ENCODE results near the gene ENTPD1.

The ENTPD1 gene

GRCh38 chr10:95791425-95791979, 35.5 kb downstream of the ENTPD1 start:
- TF ChIP-seq CTCF (conservative IDR thresholded peaks at IDR 0.05; ENCODE audit: low read depth, low read length), result no peak
- DNase-seq (ENCODE audit: low read depth), result no peak
- no peak overlapping the region for H3K4me3 ChIP-seq (ENCODE audit: low read length)

- no peak for DNase-seq (ENCODE audit: low read depth)
- H3K4me3 ChIP-seq (ENCODE audit: low read length), result no peak overlapping the region
- TF ChIP-seq CTCF (conservative IDR thresholded peaks at IDR 0.05; ENCODE audit: low read depth, low read length), result no peak
These were observed 36.3 kb downstream of the ENTPD1 start for GRCh38 chr10:95792211-95792780.

- TF ChIP-seq CTCF (conservative IDR thresholded peaks at IDR 0.05; ENCODE audit: low read depth, low read length), result no peak
- H3K4me3 ChIP-seq (ENCODE audit: low read length), result no peak overlapping the region
- DNase-seq (ENCODE audit: low read depth), result no peak
These were observed 36.9 kb downstream of the ENTPD1 start for GRCh38 chr10:95792874-95793285.

- TF ChIP-seq CTCF (conservative IDR thresholded peaks at IDR 0.05; ENCODE audit: low read depth, low read length), result no peak
- H3K4me3 ChIP-seq (ENCODE audit: low read length), result no peak overlapping the region
- DNase-seq (ENCODE audit: low read depth), result no peak
These were observed 37.6 kb downstream of the ENTPD1 start for GRCh38 chr10:95793401-95794045.

GRCh38 chr10:95794195-95794594, 38.2 kb downstream of the ENTPD1 start:
- no peak for DNase-seq (ENCODE audit: low read depth)
- no peak overlapping the region for H3K4me3 ChIP-seq (ENCODE audit: low read length)
- TF ChIP-seq CTCF (conservative IDR thresholded peaks at IDR 0.05; ENCODE audit: low read depth, low read length), result no peak

- no peak for DNase-seq (ENCODE audit: low read depth)
These were observed 39.6 kb downstream of the ENTPD1 start for GRCh38 chr10:95795602-95796001.

More at GRCh38 chr10:95795602-95796001, 39.6 kb downstream of the ENTPD1 start:
- no peak overlapping the region for H3K4me3 ChIP-seq (ENCODE audit: low read length)
- TF ChIP-seq CTCF (conservative IDR thresholded peaks at IDR 0.05; ENCODE audit: low read depth, low read length), result no peak
